SK-N-SH (cell line): ENCODE data around the gene BRI3BP. TPM values are rescaled to one million over a fixed set of nuclear protein-coding genes. Genes with fewer than 3 reads are reported as not detected.

Experiments
- CTCF ChIA-PET: fragments of 300-600, 350-600 bp; formaldehyde crosslinking; extraction: SDS; loops from one replicate; lab custom pipeline; 2021; lab: Yijun Ruan, JAX
- POLR2A ChIA-PET: fragments of 350-600 bp; sonication (Branson Sonifier 250); formaldehyde crosslinking; extraction: SDS; loops from one replicate; lab custom pipeline; 2020; ENCODE audit warnings: antibody characterized with exemption, inconsistent platforms; lab: Yijun Ruan, JAX
- DNase-seq: peaks from one replicate; pipeline ENCODE4 v3.0.0; 2012
- H2AFZ ChIP-seq: fragments of 200-600 bp; sonication (generic); 2 replicates; pipeline ENCODE4 v1.8.1; 2016; ENCODE audit warnings: antibody characterized with exemption, mild to moderate bottlenecking, low read depth
- H3F3A ChIP-seq: fragments of 200-600 bp; sonication (generic); replicated peaks from 2 replicates; pipeline ENCODE3; 2016; ENCODE audit warnings: antibody characterized with exemption, mild to moderate bottlenecking; ENCODE audit not compliant: insufficient read depth
- H3K27ac ChIP-seq, 2 experiments: fragments of 200-500 bp in 1 of 2; fragments of 200-600 bp in 1 of 2; sonication (Bioruptor generic) in 1 of 2; sonication (generic), shearing (Covaris generic) in 1 of 2; 2 replicates each; pipeline versions ENCODE4 v1.5.1 to v1.6.1; 2014 to 2016; ENCODE audit warnings: low read depth in 2 of 2, inconsistent platforms in 1 of 2, low read length in 1 of 2, mild to moderate bottlenecking in 1 of 2, mixed read lengths in 1 of 2
- H3K27me3 ChIP-seq: fragments of 200-600 bp; sonication (generic), shearing (Covaris generic); 2 replicates; pipeline ENCODE4 v1.6.1; 2016; ENCODE audit warnings: mixed run types; ENCODE audit not compliant: insufficient read depth
- H3K36me3 ChIP-seq, 2 experiments: fragments of 200-500 bp in 1 of 2; fragments of 200-600 bp in 1 of 2; sonication (Bioruptor generic) in 1 of 2; sonication (generic) in 1 of 2; replicated peaks in 1 of 2; 2 replicates each; pipeline versions ENCODE3 to v1.5.1; 2014 to 2016; ENCODE audit warnings: low read length in 1 of 2, mild to moderate bottlenecking in 1 of 2; ENCODE audit not compliant: insufficient read depth in 2 of 2, control insufficient read depth in 1 of 2
- H3K4me1 ChIP-seq, 2 experiments: fragments of 200-500 bp in 1 of 2; fragments of 200-600 bp in 1 of 2; sonication (Bioruptor generic) in 1 of 2; sonication (generic), shearing (Covaris generic) in 1 of 2; 2 replicates each; pipeline versions ENCODE4 v1.5.1 to v1.6.1; 2014 to 2016; ENCODE audit warnings: low read depth in 1 of 2, low read length in 1 of 2, mixed run types in 1 of 2; ENCODE audit not compliant: insufficient read depth in 2 of 2, control insufficient read depth in 1 of 2
- H3K4me2 ChIP-seq: fragments of 200-600 bp; sonication (generic), shearing (Covaris generic); 2 replicates; pipeline ENCODE4 v1.6.1; 2017; ENCODE audit warnings: mixed run types
- H3K4me3 ChIP-seq, 2 experiments: fragments of 200-500 bp in 1 of 2; fragments of 200-600 bp in 1 of 2; sonication (Bioruptor generic) in 1 of 2; sonication (generic), shearing (Covaris generic) in 1 of 2; 2 replicates each; pipeline versions ENCODE4 v1.5.1 to v1.8.1; 2014 to 2016; ENCODE audit warnings: low read depth in 2 of 2, inconsistent platforms in 1 of 2, low read length in 1 of 2, mild to moderate bottlenecking in 1 of 2, mixed read lengths in 1 of 2, moderate library complexity in 1 of 2
- H3K79me2 ChIP-seq: fragments of 200-600 bp; sonication (generic); 2 replicates; pipeline ENCODE4 v1.8.1; 2017; ENCODE audit warnings: mild to moderate bottlenecking; ENCODE audit not compliant: insufficient read depth
- H3K9ac ChIP-seq: fragments of 200-600 bp; sonication (generic); 2 replicates; pipeline ENCODE4 v1.6.1; 2017; ENCODE audit warnings: mixed run types
- H3K9me2 ChIP-seq: fragments of 200-600 bp; sonication (generic); 2 replicates; pipeline ENCODE4 v1.6.1; 2017; ENCODE audit warnings: mixed run types
- H3K9me3 ChIP-seq: fragments of 200-600 bp; sonication (generic); 2 replicates; pipeline ENCODE4 v1.6.1; 2017; ENCODE audit warnings: mixed run types, mild to moderate bottlenecking, moderate library complexity
- H4K20me1 ChIP-seq: fragments of 200-600 bp; sonication (generic); 2 replicates; pipeline ENCODE4 v1.6.1; 2017; ENCODE audit warnings: mild to moderate bottlenecking, mixed run types; ENCODE audit not compliant: insufficient read depth
- CTCF ChIP-seq: fragments of 200-600 bp; sonication (generic); IDR thresholded peaks from 2 replicates; pipeline ENCODE4 v1.6.1; 2017; ENCODE audit warnings: antibody characterized with exemption, mild to moderate bottlenecking, moderate library complexity
- EP300 ChIP-seq, 2 experiments: IDR thresholded peaks; 2 replicates each; pipeline versions ENCODE4 v1.4.0 to v1.6.1; 2012; ENCODE audit warnings: borderline replicate concordance in 1 of 2, low read depth in 1 of 2, low read length in 1 of 2
- EZH2phosphoT487 ChIP-seq: fragments of 200-600 bp; sonication (generic); IDR thresholded peaks from 2 replicates; pipeline ENCODE4 v1.6.1; 2017; ENCODE audit warnings: low read depth, mixed run types, mild to moderate bottlenecking, antibody characterized with exemption, moderate library complexity, borderline replicate concordance
- FOSL2 ChIP-seq: IDR thresholded peaks from 2 replicates; pipeline ENCODE4 v1.4.0; 2012; ENCODE audit warnings: low read depth, mild to moderate bottlenecking, moderate library complexity, borderline replicate concordance
- FOXM1 ChIP-seq: IDR thresholded peaks from 2 replicates; pipeline ENCODE4 v1.4.0; 2012; ENCODE audit warnings: low read depth, mild to moderate bottlenecking
- GABPA ChIP-seq: IDR thresholded peaks from 2 replicates; pipeline ENCODE4 v1.4.0; 2012; ENCODE audit warnings: low read depth, mild to moderate bottlenecking
- IRF3 ChIP-seq: fragments of 150-350 bp; IDR thresholded peaks from 2 replicates; pipeline ENCODE4 v1.6.1; 2016; ENCODE audit warnings: mild to moderate bottlenecking, low read depth, low read length
- MAX ChIP-seq: IDR thresholded peaks from 2 replicates; pipeline ENCODE4 v1.4.0; 2012; ENCODE audit warnings: low read depth
- MXI1 ChIP-seq: IDR thresholded peaks from 2 replicates; pipeline ENCODE4 v1.6.1; 2012; ENCODE audit warnings: mild to moderate bottlenecking, low read depth, low read length, improper control_type of control experiment
- RAD21 ChIP-seq: IDR thresholded peaks from 2 replicates; pipeline ENCODE4 v1.6.1; 2012; ENCODE audit warnings: mild to moderate bottlenecking, low read length
- RCOR1 ChIP-seq: fragments of 150-350 bp; IDR thresholded peaks from 2 replicates; pipeline ENCODE4 v1.6.1; 2017; ENCODE audit warnings: antibody characterized with exemption, low read length
- RFX5 ChIP-seq: IDR thresholded peaks from 2 replicates; pipeline ENCODE4 v1.6.1; 2012; ENCODE audit warnings: mild to moderate bottlenecking, improper control_type of control experiment, low read length
- SIN3A ChIP-seq: IDR thresholded peaks from 2 replicates; pipeline ENCODE4 v1.6.1; 2012; ENCODE audit warnings: low read depth, mild to moderate bottlenecking, low read length, moderate library complexity, borderline replicate concordance
- TAF1 ChIP-seq: IDR thresholded peaks from 2 replicates; pipeline ENCODE4 v1.6.1; 2012; ENCODE audit warnings: low read depth, mild to moderate bottlenecking, low read length, moderate library complexity, borderline replicate concordance
- WGBS: methylation state at CpG from one replicate; pipeline ENCODE4 v1.1.6; 2017; ENCODE audit warnings: low lambda C conversion rate; 5-methylcytosine and 5-hydroxymethylcytosine counted together
- polyA plus RNA-seq, 3 experiments: library from polyadenylated mRNA; depleted of rRNA; stranded (reverse); fragments of >200 nt; gene quantifications; 2 replicates each; pipeline ENCODE4 v1.2.3, GENCODE V29; 2012

The BRI3BP gene
- polyA plus RNA-seq, 1 of the 3 experiments (the other 2 are of a cell fraction), result 3.8 TPM

- no peak for TF ChIP-seq MAX
These were observed 39.8 kb downstream of the BRI3BP start (continued) for GRCh38 chr12:125033288-125033687.

GRCh38 chr12:125038976-125039625 lies 45.7 kb downstream of the BRI3BP start:
- H3K27ac ChIP-seq, result no peak overlapping the region
- CTCF ChIA-PET, result interaction anchor here (0.9 to 1.2 kb wide), 2 partner anchors 47 to 99 kb away, joined by 3 read pairs; no protein-coding TSS in a partner anchor
- H3K36me3 ChIP-seq, result no peaks in the 10 kb centered on the region
- H3K4me3 ChIP-seq, result no peak overlapping the region
- no peak for DNase-seq
- no peaks in the 10 kb centered on the region for H4K20me1 ChIP-seq
- no peaks in the 10 kb centered on the region for H3F3A ChIP-seq
- H3K9ac ChIP-seq, result no peak overlapping the region
- H3K9me2 ChIP-seq, result no peaks in the 10 kb centered on the region
- TF ChIP-seq IRF3, result no peak
- no peak for TF ChIP-seq RAD21
- TF ChIP-seq FOSL2, result no peak
- no peak for TF ChIP-seq SIN3A
- no peak for TF ChIP-seq EZH2phosphoT487
- TF ChIP-seq CTCF, result no peak
- no peak for TF ChIP-seq EP300 (IDR thresholded peaks at IDR 0.05; ENCODE audit: borderline replicate concordance in 1 of 2, low read depth in 1 of 2, low read length in 1 of 2)
- TF ChIP-seq GABPA, result no peak
- no peak for TF ChIP-seq RFX5
- TF ChIP-seq FOXM1, result no peak
- no peak for TF ChIP-seq RCOR1
- no peak for TF ChIP-seq TAF1
- TF ChIP-seq MXI1, result no peak
- TF ChIP-seq, all 33 proteins: peak for 0
- Histone ChIP-seq H3K9me3 (no peaks in the 10 kb centered on the region), H2AFZ (no peak overlapping the region), H3K4me1 (no peaks in the 10 kb centered on the region), H3K27me3 (no peaks in the 10 kb centered on the region), H3K4me2 (no peak overlapping the region), H3K79me2 (no peaks in the 10 kb centered on the region)
- POLR2A ChIA-PET, result no interaction called here
- WGBS, result 70% methylated on average over 6 of the region's 6 CpGs
